ENCODE data around the gene ABCC12. TPM values are rescaled to one million over a fixed set of nuclear protein-coding genes. Genes with fewer than 3 reads are reported as not detected.

The ABCC12 gene
- total RNA-seq, 1 donor from 2014 or later: not detected

DNA sequence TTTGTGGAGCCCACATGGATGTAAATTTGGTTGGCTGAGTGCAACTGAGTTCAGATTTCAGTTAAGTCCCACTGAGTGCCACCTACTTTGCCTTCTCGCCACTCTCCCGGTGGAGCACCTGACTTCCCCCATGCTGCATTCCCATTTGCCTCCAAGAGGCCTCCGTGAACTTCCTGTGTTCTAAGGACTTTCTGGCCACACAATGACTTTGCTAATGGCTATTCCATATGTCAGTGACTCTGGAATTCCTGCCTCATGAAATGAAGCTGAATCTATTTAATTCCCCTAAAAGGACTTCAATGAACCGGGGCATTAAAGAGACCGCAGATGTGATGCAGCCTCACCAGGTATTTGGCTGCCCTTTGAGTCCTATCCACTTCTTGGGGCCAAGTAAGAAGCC is 29.9 kb downstream of the ABCC12 start:
- intact Hi-C loops (cut with micrococcal nuclease): no loop called here
- TF ChIP-seq, protein P1, sequence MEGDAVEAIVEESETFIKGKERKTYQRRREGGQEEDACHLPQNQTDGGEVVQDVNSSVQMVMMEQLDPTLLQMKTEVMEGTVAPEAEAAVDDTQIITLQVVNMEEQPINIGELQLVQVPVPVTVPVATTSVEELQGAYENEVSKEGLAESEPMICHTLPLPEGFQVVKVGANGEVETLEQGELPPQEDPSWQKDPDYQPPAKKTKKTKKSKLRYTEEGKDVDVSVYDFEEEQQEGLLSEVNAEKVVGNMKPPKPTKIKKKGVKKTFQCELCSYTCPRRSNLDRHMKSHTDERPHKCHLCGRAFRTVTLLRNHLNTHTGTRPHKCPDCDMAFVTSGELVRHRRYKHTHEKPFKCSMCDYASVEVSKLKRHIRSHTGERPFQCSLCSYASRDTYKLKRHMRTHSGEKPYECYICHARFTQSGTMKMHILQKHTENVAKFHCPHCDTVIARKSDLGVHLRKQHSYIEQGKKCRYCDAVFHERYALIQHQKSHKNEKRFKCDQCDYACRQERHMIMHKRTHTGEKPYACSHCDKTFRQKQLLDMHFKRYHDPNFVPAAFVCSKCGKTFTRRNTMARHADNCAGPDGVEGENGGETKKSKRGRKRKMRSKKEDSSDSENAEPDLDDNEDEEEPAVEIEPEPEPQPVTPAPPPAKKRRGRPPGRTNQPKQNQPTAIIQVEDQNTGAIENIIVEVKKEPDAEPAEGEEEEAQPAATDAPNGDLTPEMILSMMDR (IDR thresholded peaks at IDR 0.05; ENCODE audit: borderline replicate concordance): no peak
- H3K27ac ChIP-seq (replicated peaks): peak overlapping the region; percentile 68
- DNase-seq: no peak
- no peaks in the 10 kb centered on the region for H3K36me3 ChIP-seq
- H3K27me3 ChIP-seq (ENCODE audit: low read depth): no peaks in the 10 kb centered on the region
- H3K9me3 ChIP-seq (replicated peaks): no peaks in the 10 kb centered on the region
- H3K4me1 ChIP-seq: peaks cover 40% of the 10 kb centered on the region
- no peak overlapping the region for H3K4me3 ChIP-seq

DNA sequence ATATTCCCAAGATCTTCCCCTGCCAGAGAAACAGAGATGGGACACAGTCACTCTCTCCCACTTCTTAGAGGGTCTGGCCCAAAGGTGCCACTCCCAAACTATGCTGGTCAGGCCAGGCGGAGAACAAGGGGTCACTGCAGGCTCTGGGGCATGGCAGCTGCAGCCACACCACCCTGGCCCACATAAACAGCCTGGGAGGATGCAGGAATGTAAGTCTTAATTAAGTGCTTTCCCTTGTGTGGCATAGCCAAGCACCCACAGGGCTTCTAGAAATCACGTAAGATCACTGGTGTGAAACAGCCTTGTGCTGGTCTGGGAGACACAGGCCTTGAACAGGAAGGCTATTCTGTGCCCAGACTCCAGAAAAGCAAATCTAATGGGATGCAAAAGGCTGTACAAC is 31.5 kb downstream of the ABCC12 start:
- Histone ChIP-seq H3K36me3 (no peaks in the 10 kb centered on the region), H3K27me3 (ENCODE audit: low read depth) (no peaks in the 10 kb centered on the region), H3K4me1 (peaks cover 40% of the 10 kb centered on the region), H3K27ac (replicated peaks) (no peak overlapping the region), H3K9me3 (replicated peaks) (no peaks in the 10 kb centered on the region), H3K4me3 (no peak overlapping the region)
- no peak for DNase-seq
- intact Hi-C loops (cut with micrococcal nuclease): no loop called here
- TF ChIP-seq, protein P1 (IDR thresholded peaks at IDR 0.05; ENCODE audit: borderline replicate concordance): no peak

DNA sequence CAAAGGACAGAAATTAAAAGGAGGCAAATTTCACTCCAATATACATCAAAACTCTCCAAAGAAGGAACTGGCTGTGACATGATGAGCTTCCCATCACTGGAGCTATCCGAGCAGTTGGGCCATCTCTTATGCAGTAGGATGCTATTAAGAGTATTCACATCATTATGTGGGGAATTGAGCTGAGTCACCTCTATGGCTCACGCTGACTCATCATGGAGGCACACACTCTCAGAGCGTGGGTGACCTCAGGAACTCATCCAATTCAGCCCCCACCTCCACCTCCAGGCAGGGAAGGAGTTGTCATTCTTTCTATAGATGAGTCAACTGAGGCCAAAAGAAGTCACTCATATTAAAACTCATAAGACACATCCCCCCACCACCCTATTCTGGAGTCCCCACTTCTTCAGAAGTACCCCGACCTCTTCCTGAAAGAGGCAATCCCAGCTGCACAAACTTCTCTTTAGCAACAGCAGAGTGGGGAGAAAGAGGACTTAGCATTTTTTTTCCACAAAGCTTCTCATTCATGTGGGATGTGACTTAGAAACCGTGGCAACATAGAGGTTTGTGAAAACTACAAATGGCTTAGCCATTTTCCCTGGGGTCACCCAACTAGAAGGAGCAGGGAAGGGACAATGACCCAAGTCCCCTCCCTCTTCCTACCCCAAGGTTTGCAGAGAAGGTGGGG is 32.5 kb downstream of the ABCC12 start:
- Histone ChIP-seq H3K4me1 (peaks cover 30% of the 10 kb centered on the region), H3K27me3 (ENCODE audit: low read depth) (no peaks in the 10 kb centered on the region), H3K9me3 (replicated peaks) (no peaks in the 10 kb centered on the region), H3K27ac (replicated peaks) (no peak overlapping the region), H3K36me3 (no peaks in the 10 kb centered on the region), H3K4me3 (no peak overlapping the region)
- intact Hi-C loops (cut with micrococcal nuclease): no loop called here
- TF ChIP-seq, protein P1 (IDR thresholded peaks at IDR 0.05; ENCODE audit: borderline replicate concordance): no peak
- no peak for DNase-seq

DNA sequence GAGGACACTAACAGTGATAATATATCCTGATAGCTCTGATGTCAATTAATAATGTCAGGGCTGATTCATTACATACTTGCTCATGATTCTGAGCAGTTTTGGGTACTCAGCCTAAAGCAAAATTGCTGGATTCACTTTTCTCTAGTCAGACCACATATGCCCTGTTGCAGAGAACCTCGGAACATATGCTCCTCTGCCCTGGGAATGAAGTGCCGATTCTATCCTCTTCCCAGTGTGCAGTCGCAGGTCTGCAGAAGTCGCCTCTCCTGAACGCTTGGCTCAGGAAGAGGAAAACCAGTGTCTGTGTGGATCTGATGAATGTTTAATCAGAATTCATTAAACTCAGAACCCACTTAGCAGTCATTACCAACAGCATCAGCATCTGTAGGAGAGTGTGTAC is 34.5 kb downstream of the ABCC12 start:
- Histone ChIP-seq H3K9me3 (replicated peaks) (no peaks in the 10 kb centered on the region), H3K4me1 (peaks cover 15% of the 10 kb centered on the region), H3K4me3 (no peak overlapping the region), H3K36me3 (no peaks in the 10 kb centered on the region), H3K27me3 (ENCODE audit: low read depth) (no peaks in the 10 kb centered on the region), H3K27ac (replicated peaks) (no peak overlapping the region)
- no peak for DNase-seq
- intact Hi-C loops (cut with micrococcal nuclease): no loop called here
- TF ChIP-seq, protein P1 (IDR thresholded peaks at IDR 0.05; ENCODE audit: borderline replicate concordance): no peak

DNA sequence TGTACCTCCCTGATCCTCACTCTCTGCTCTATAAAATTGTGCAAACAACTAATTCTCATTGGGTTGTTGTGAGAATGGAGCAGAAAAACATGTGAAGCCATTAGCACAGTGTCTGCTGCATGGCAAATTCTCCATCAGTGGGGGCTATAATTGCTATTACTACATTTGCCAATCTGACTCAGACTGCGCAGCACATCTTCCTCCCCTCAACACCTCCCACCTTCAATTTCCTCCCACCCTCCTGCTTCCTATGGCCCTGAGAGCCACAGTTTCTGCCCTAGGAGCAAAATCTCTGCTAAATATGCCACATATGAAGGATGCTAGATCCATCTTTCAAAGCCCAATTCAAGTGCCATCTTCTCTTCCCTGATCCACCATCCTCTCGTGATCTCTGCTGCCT is 37.0 kb downstream of the ABCC12 start:
- Histone ChIP-seq H3K36me3 (no peaks in the 10 kb centered on the region), H3K9me3 (replicated peaks) (no peaks in the 10 kb centered on the region), H3K4me1 (peaks cover 3% of the 10 kb centered on the region), H3K27ac (replicated peaks) (no peak overlapping the region), H3K4me3 (no peak overlapping the region), H3K27me3 (ENCODE audit: low read depth) (no peaks in the 10 kb centered on the region)
- intact Hi-C loops (cut with micrococcal nuclease): no loop called here
- TF ChIP-seq, protein P1 (IDR thresholded peaks at IDR 0.05; ENCODE audit: borderline replicate concordance): no peak
- DNase-seq: no peak

All from left ventricle myocardium inferior (tissue), 1 donor.